Endothelial cell of umbilical vein (primary cell): ENCODE data around the gene NPHS1. TPM values are rescaled to one million over a fixed set of nuclear protein-coding genes. Genes with fewer than 3 reads are reported as not detected.

ENCODE experiments used
- BruUV-seq: library from RNA; stranded (reverse); fragments of 400-500 nt; replicated peaks from 2 replicates; lab custom pipeline; 2021; lab: Mats Ljungman, UMichigan
- CTCF ChIA-PET: fragments of 300-600, 350-600 bp; sonication (Branson Sonifier 250); formaldehyde crosslinking; loops from one replicate; lab custom pipeline; 2021; ENCODE audit warnings: antibody characterized with exemption, inconsistent platforms; lab: Charles Lee
- POLR2A ChIA-PET: fragments of 300-600, 350-600 bp; sonication (Branson Sonifier 250); formaldehyde crosslinking; loops from one replicate; lab custom pipeline; 2021; ENCODE audit warnings: antibody characterized with exemption, inconsistent platforms; lab: Charles Lee
- DNase-seq: peaks from one replicate; pipeline ENCODE4 v3.0.0-alpha.2; 2011; ENCODE audit warnings: low read depth, low spot score
- FAIRE-seq: peaks from 2 replicates; lab custom pipeline; 2011; peaks lifted over from hg19 to GRCh38; lab: Jason Lieb, UNC
- H2AFZ ChIP-seq: 2 replicates; pipeline ENCODE4 v1.6.0; 2012; ENCODE audit warnings: low read depth, low read length, control low read depth, inconsistent platforms
- H3K27ac ChIP-seq: 2 replicates; pipeline ENCODE4 v1.5.1; 2011; ENCODE audit warnings: low read depth, mild to moderate bottlenecking, control low read depth, low read length, moderate library complexity; ENCODE audit not compliant: insufficient read depth
- H3K27me3 ChIP-seq, 2 experiments: 2 replicates each; pipeline versions ENCODE4 v1.6.0 to v1.6.1; 2011; ENCODE audit warnings: low read length in 2 of 2, mixed read lengths in 1 of 2; ENCODE audit not compliant: control insufficient read depth in 2 of 2, insufficient read depth in 2 of 2
- H3K36me3 ChIP-seq, 2 experiments: 2 replicates in 1 of 2; 3 replicates in 1 of 2; pipeline ENCODE4 v1.5.1; 2011; ENCODE audit warnings: low read length in 2 of 2, mild to moderate bottlenecking in 1 of 2, moderate library complexity in 1 of 2; ENCODE audit not compliant: control insufficient read depth in 2 of 2, insufficient read depth in 2 of 2; ENCODE audit errors: extremely low read depth in 1 of 2
- H3K4me1 ChIP-seq: 3 replicates; pipeline ENCODE4 v1.5.1; 2011; ENCODE audit warnings: mild to moderate bottlenecking, low read length; ENCODE audit not compliant: control insufficient read depth, insufficient read depth; ENCODE audit errors: extremely low read depth
- H3K4me2 ChIP-seq: 2 replicates; pipeline ENCODE4 v1.6.1; 2011; ENCODE audit warnings: low read length, control low read depth, mixed read lengths; ENCODE audit not compliant: insufficient read depth
- H3K4me3 ChIP-seq, 3 experiments: fragments of 200-600 bp in 1 of 3; sonication (generic), shearing (Covaris generic) in 1 of 3; replicated peaks in 1 of 3; 2 replicates each; pipeline ENCODE4 v1.5.1; 2011 to 2016; ENCODE audit warnings: control low read depth in 3 of 3, low read length in 3 of 3, mild to moderate bottlenecking in 2 of 3, inconsistent platforms in 1 of 3, low read depth in 1 of 3, moderate library complexity in 1 of 3; ENCODE audit not compliant: insufficient read depth in 1 of 3
- H3K79me2 ChIP-seq: 2 replicates; pipeline ENCODE4 v1.6.0; 2012; ENCODE audit warnings: low read length, inconsistent platforms; ENCODE audit not compliant: control insufficient read depth, insufficient read depth
- H3K9ac ChIP-seq: replicated peaks from 2 replicates; pipeline ENCODE3; 2011; ENCODE audit warnings: low read length, control low read depth; ENCODE audit not compliant: insufficient read depth; ENCODE audit errors: extremely low read depth
- H3K9me1 ChIP-seq: replicated peaks from 3 replicates; pipeline ENCODE4 v1.6.0; 2011; ENCODE audit warnings: mild to moderate bottlenecking, low read length; ENCODE audit not compliant: control insufficient read depth, insufficient read depth; ENCODE audit errors: extremely low read depth
- H3K9me3 ChIP-seq: replicated peaks from 2 replicates; pipeline ENCODE4 v1.5.1; 2012; ENCODE audit warnings: low read length, inconsistent platforms; ENCODE audit not compliant: control insufficient read depth, insufficient read depth
- H4K20me1 ChIP-seq: replicated peaks from 2 replicates; pipeline ENCODE3; 2011; ENCODE audit warnings: mild to moderate bottlenecking, low read length; ENCODE audit not compliant: control insufficient read depth, insufficient read depth; ENCODE audit errors: extremely low read depth
- CTCF ChIP-seq, 2 donors: IDR thresholded peaks; 1 replicate in 1 of 2; 2 replicates in 1 of 2; pipeline ENCODE4 v1.5.1; 2011; ENCODE audit warnings: low read length in 2 of 2, mild to moderate bottlenecking in 2 of 2, moderate library complexity in 2 of 2, control low read depth in 1 of 2, inconsistent platforms in 1 of 2, low read depth in 1 of 2; ENCODE audit not compliant: insufficient read depth in 1 of 2; ENCODE audit errors: extremely low read depth in 1 of 2
- EZH2 ChIP-seq: IDR thresholded peaks from 2 replicates; pipeline ENCODE4 v1.6.1; 2012; ENCODE audit warnings: borderline replicate concordance, low read depth, mild to moderate bottlenecking, moderate library complexity, low read length, inconsistent platforms; ENCODE audit not compliant: severe bottlenecking
- FOS ChIP-seq: IDR thresholded peaks from 2 replicates; pipeline ENCODE4 v1.6.1; 2011; ENCODE audit warnings: mild to moderate bottlenecking, low read length, moderate library complexity, borderline replicate concordance; ENCODE audit not compliant: insufficient read depth
- GATA2 ChIP-seq: IDR thresholded peaks from 2 replicates; pipeline ENCODE4 v1.7.0; 2011; ENCODE audit warnings: low read depth, mild to moderate bottlenecking, moderate library complexity, mixed read lengths, low read length; ENCODE audit not compliant: insufficient read length, insufficient read depth
- JUN ChIP-seq: IDR thresholded peaks from 2 replicates; pipeline ENCODE4 v1.6.1; 2011; ENCODE audit warnings: borderline replicate concordance, low read depth; ENCODE audit not compliant: insufficient read length, insufficient read depth
- MAX ChIP-seq: IDR thresholded peaks from 2 replicates; pipeline ENCODE4 v1.6.1; 2011; ENCODE audit not compliant: insufficient read depth, insufficient read length
- MYC ChIP-seq: IDR thresholded peaks from one replicate; pipeline ENCODE4 v1.6.1; 2011; ENCODE audit warnings: mild to moderate bottlenecking, low read depth, low read length
- POLR2A ChIP-seq: IDR thresholded peaks from 2 replicates; pipeline ENCODE4 v1.6.1; 2012; ENCODE audit warnings: low read depth, mild to moderate bottlenecking, control low read depth, low read length
- POLR2AphosphoS5 ChIP-seq: IDR thresholded peaks from 2 replicates; pipeline ENCODE4 v1.6.1; 2012; ENCODE audit warnings: low read depth, mild to moderate bottlenecking, control low read depth, low read length, moderate library complexity; ENCODE audit not compliant: insufficient read depth
- dilution Hi-C: fragments of 300-500 bp; cut with MboI; formaldehyde crosslinking; loops from one replicate; pipeline ENCODE4 v1.15.0; 2019; ENCODE audit warnings: low sequenced_read_pairs; ENCODE audit not compliant: extremely low pct_ligation_motif_present
- intact Hi-C: fragments of 100-400 bp; cut with micrococcal nuclease; formaldehyde crosslinking; loops from one replicate; pipeline ENCODE4 v1.10.0; 2022
- polyA plus RNA-seq, 4 experiments: library from polyadenylated mRNA; depleted of rRNA in 3 of 4; stranded (reverse) in 3 of 4; unstranded in 1 of 4; fragments of >200 nt; gene quantifications; 2 replicates each; pipeline versions ENCODE4 v1.2.1 to v1.2.3, GENCODE V29; 2011 to 2012; ENCODE audit warnings: missing spikeins in 1 of 4
- total RNA-seq: library from RNA; stranded (reverse); gene quantifications from 2 replicates; pipeline ENCODE4 v1.2.3, GENCODE V29; 2021

Gene NPHS1
- total and polyA plus RNA-seq, 2 donors (not counting 3 experiments of a cell fraction or from before 2014, with no cell fraction given), result not detected

- no peaks in the 10 kb centered on the region for H3K27me3 ChIP-seq
- no peaks in the 10 kb centered on the region for H4K20me1 ChIP-seq
- no peak overlapping the region for H3K4me2 ChIP-seq
- H2AFZ ChIP-seq, result no peak overlapping the region
- H3K36me3 ChIP-seq, result peaks cover 0 to 19% of the 10 kb centered on the region in 2 experiments
- dilution Hi-C loops, result no loop called here
- TF ChIP-seq MYC, result no peak
- no peak for TF ChIP-seq EZH2
- TF ChIP-seq JUN, result no peak
- no peak for TF ChIP-seq CTCF (IDR thresholded peaks at IDR 0.05; ENCODE audit: extremely low read depth in 1 of 2, insufficient read depth in 1 of 2, low read depth in 1 of 2, low read length in 2 of 2)
- TF ChIP-seq POLR2AphosphoS5, result no peak
- no peak for TF ChIP-seq MAX
- no peak for TF ChIP-seq FOS
- TF ChIP-seq POLR2A, result no peak
- no peak for TF ChIP-seq GATA2
- CTCF ChIA-PET, result no interaction called here
- BruUV-seq, result no TSS peak
- H3K27ac ChIP-seq, result no peak overlapping the region
- H3K4me1 ChIP-seq, result no peaks in the 10 kb centered on the region
- no peaks in the 10 kb centered on the region for H3K9me3 ChIP-seq
- no peaks in the 10 kb centered on the region for H3K79me2 ChIP-seq
- POLR2A ChIA-PET, result no interaction called here
- intact Hi-C loops, result no loop called here
- no peak overlapping the region for H3K9ac ChIP-seq
- no peak for DNase-seq
- H3K9me1 ChIP-seq, result no peaks in the 10 kb centered on the region
- H3K4me3 ChIP-seq, result no peak overlapping the region
- no peak for FAIRE-seq
These were observed 37.9 kb upstream of the NPHS1 start for GRCh38 chr19:35890113-35890650.
